Ammon's horn (tissue), 1 donor: ENCODE measurements around the gene PRKCH.
A peak's percentile ranks its signal among the peaks of the same experiment; 100 is the strongest.

Source experiments
- DNase-seq: peaks from one replicate; pipeline ENCODE4 v3.0.0-alpha.2; 2016; ENCODE audit warnings: low spot score

The PRKCH gene

GRCh38 chr14:61553730-61554641 is 232.6 kb downstream of the PRKCH start:
- DNase-seq, result no peak

- no peak for DNase-seq
These were observed 233.9 kb downstream of the PRKCH start for GRCh38 chr14:61555056-61555838.

- DNase-seq, result no peak
These were observed 235.1 kb downstream of the PRKCH start for GRCh38 chr14:61556455-61556854.

- DNase-seq, result no peak
These were observed 235.9 kb downstream of the PRKCH start for GRCh38 chr14:61557262-61557661.

- no peak for DNase-seq
These were observed 236.5 kb downstream of the PRKCH start for GRCh38 chr14:61557854-61558253.

GRCh38 chr14:61558271-61558670 is 236.9 kb downstream of the PRKCH start:
- DNase-seq, result no peak

GRCh38 chr14:61559641-61560201 is 238.3 kb downstream of the PRKCH start:
- no peak for DNase-seq

GRCh38 chr14:61560323-61560722 is 238.9 kb downstream of the PRKCH start:
- DNase-seq, result no peak

- DNase-seq, result no peak
These were observed 239.7 kb downstream of the PRKCH start for GRCh38 chr14:61561104-61561503.

GRCh38 chr14:61561657-61562276 is 240.4 kb downstream of the PRKCH start:
- no peak for DNase-seq

- DNase-seq, result no peak
These were observed 241.2 kb downstream of the PRKCH start for GRCh38 chr14:61562321-61563161.

GRCh38 chr14:61563162-61563511 is 241.8 kb downstream of the PRKCH start:
- DNase-seq, result no peak

GRCh38 chr14:61563880-61564617 is 242.7 kb downstream of the PRKCH start:
- DNase-seq, result no peak

GRCh38 chr14:61564618-61565091 is 243.3 kb downstream of the PRKCH start:
- no peak for DNase-seq

- DNase-seq, result no peak
These were observed 243.8 kb downstream of the PRKCH start for GRCh38 chr14:61565181-61565580.

- no peak for DNase-seq
These were observed 244.6 kb downstream of the PRKCH start for GRCh38 chr14:61565836-61566536.

- DNase-seq, result no peak
These were observed 245.3 kb downstream of the PRKCH start for GRCh38 chr14:61566537-61567225.

GRCh38 chr14:61567838-61568571 is 246.6 kb downstream of the PRKCH start:
- peak; percentile 32 for DNase-seq

GRCh38 chr14:61568572-61569011 is 247.2 kb downstream of the PRKCH start:
- peak; percentile 26 for DNase-seq
